ENCODE results near the gene CCDC146.

DNA sequence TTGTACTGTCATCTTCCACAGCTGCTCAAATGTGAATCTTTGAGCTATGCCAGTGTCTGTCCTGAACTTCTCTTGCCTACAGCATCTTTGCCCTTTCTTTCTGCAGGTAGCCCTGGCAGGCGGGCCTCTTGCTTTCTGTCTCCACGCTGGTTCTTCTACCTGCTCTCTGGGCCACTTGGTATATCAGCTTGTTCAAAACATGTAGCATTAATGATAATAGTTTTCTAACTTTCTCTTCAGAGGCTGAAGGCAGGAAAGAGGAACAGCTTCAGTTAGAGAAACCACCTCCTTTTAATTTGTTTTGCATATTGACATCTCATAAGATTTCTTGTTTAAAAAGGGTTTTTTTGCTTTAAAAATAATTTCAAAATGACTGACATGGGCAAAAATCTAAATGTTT, 78.1 kb downstream of the CCDC146 start:
- TF ChIP-seq, protein P1, sequence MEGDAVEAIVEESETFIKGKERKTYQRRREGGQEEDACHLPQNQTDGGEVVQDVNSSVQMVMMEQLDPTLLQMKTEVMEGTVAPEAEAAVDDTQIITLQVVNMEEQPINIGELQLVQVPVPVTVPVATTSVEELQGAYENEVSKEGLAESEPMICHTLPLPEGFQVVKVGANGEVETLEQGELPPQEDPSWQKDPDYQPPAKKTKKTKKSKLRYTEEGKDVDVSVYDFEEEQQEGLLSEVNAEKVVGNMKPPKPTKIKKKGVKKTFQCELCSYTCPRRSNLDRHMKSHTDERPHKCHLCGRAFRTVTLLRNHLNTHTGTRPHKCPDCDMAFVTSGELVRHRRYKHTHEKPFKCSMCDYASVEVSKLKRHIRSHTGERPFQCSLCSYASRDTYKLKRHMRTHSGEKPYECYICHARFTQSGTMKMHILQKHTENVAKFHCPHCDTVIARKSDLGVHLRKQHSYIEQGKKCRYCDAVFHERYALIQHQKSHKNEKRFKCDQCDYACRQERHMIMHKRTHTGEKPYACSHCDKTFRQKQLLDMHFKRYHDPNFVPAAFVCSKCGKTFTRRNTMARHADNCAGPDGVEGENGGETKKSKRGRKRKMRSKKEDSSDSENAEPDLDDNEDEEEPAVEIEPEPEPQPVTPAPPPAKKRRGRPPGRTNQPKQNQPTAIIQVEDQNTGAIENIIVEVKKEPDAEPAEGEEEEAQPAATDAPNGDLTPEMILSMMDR (IDR thresholded peaks at IDR 0.05; ENCODE audit: poor library complexity, severe bottlenecking) = no peak
- no peak for TF ChIP-seq SMC3 (conservative IDR thresholded peaks at IDR 0.05; ENCODE audit: poor library complexity)
- TF ChIP-seq MXI1 (conservative IDR thresholded peaks at IDR 0.05; ENCODE audit: poor library complexity, severe bottlenecking) = no peak
- no peak for TF ChIP-seq TAF1 (IDR thresholded peaks at IDR 0.05; ENCODE audit: low read depth)
- no peak for TF ChIP-seq EZH2 (IDR thresholded peaks at IDR 0.05; ENCODE audit: borderline replicate concordance, insufficient read depth, low read length, poor library complexity, severe bottlenecking)
- TF ChIP-seq EP300 (conservative IDR thresholded peaks at IDR 0.05; ENCODE audit: poor library complexity, severe bottlenecking) = no peak
- no peak for TF ChIP-seq RAD21 (conservative IDR thresholded peaks at IDR 0.05)
- TF ChIP-seq, protein P2, sequence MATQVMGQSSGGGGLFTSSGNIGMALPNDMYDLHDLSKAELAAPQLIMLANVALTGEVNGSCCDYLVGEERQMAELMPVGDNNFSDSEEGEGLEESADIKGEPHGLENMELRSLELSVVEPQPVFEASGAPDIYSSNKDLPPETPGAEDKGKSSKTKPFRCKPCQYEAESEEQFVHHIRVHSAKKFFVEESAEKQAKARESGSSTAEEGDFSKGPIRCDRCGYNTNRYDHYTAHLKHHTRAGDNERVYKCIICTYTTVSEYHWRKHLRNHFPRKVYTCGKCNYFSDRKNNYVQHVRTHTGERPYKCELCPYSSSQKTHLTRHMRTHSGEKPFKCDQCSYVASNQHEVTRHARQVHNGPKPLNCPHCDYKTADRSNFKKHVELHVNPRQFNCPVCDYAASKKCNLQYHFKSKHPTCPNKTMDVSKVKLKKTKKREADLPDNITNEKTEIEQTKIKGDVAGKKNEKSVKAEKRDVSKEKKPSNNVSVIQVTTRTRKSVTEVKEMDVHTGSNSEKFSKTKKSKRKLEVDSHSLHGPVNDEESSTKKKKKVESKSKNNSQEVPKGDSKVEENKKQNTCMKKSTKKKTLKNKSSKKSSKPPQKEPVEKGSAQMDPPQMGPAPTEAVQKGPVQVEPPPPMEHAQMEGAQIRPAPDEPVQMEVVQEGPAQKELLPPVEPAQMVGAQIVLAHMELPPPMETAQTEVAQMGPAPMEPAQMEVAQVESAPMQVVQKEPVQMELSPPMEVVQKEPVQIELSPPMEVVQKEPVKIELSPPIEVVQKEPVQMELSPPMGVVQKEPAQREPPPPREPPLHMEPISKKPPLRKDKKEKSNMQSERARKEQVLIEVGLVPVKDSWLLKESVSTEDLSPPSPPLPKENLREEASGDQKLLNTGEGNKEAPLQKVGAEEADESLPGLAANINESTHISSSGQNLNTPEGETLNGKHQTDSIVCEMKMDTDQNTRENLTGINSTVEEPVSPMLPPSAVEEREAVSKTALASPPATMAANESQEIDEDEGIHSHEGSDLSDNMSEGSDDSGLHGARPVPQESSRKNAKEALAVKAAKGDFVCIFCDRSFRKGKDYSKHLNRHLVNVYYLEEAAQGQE (IDR thresholded peaks at IDR 0.05; ENCODE audit: borderline replicate concordance) = no peak

Measured in neural cell (in vitro differentiated cells).